Liver (tissue), 9 donors: ENCODE measurements around the gene GRK7. TPM values are rescaled to one million over a fixed set of nuclear protein-coding genes. Genes with fewer than 3 reads are reported as not detected.

Source experiments
- DNase-seq: peaks from one replicate; pipeline ENCODE4 v3.0.0-alpha.2; 2017; ENCODE audit warnings: low spot score
- H3K27ac ChIP-seq, 2 donors: one replicate each; pipeline ENCODE4 v1.7.0; 2013; ENCODE audit warnings: inconsistent platforms in 2 of 2, low read length in 2 of 2, control low read depth in 1 of 2, low read depth in 1 of 2, mild to moderate bottlenecking in 1 of 2
- H3K27me3 ChIP-seq, 4 donors: one replicate each; pipeline versions ENCODE4 v1.6.1 to v1.7.0; 2013; ENCODE audit warnings: low read length in 3 of 4, inconsistent platforms in 1 of 4, mild to moderate bottlenecking in 1 of 4, moderate library complexity in 1 of 4; ENCODE audit not compliant: control insufficient read depth in 4 of 4, insufficient read depth in 4 of 4
- H3K36me3 ChIP-seq, 4 donors: one replicate each; pipeline versions ENCODE4 v1.6.1 to v1.7.0; 2013; ENCODE audit warnings: low read length in 3 of 4, mild to moderate bottlenecking in 3 of 4, low read depth in 1 of 4, moderate library complexity in 1 of 4; ENCODE audit not compliant: control insufficient read depth in 4 of 4, insufficient read depth in 3 of 4
- H3K4me1 ChIP-seq, 4 donors: one replicate each; pipeline versions ENCODE4 v1.6.1 to v1.7.0; 2013; ENCODE audit warnings: low read length in 3 of 4, mild to moderate bottlenecking in 3 of 4, moderate library complexity in 1 of 4; ENCODE audit not compliant: control insufficient read depth in 4 of 4, insufficient read depth in 4 of 4
- H3K4me3 ChIP-seq, 3 donors: one replicate each; pipeline versions ENCODE4 v1.6.1 to v1.7.0; 2013; ENCODE audit warnings: low read length in 3 of 3, control low read depth in 1 of 3, low read depth in 1 of 3, mild to moderate bottlenecking in 1 of 3
- H3K9ac ChIP-seq, 2 donors: one replicate each; pipeline ENCODE4 v1.7.0; 2013; ENCODE audit warnings: low read length in 2 of 2, mild to moderate bottlenecking in 2 of 2, moderate library complexity in 2 of 2, control low read depth in 1 of 2, low read depth in 1 of 2
- H3K9me3 ChIP-seq, 4 donors: one replicate each; pipeline versions ENCODE4 v1.6.1 to v1.7.0; 2013; ENCODE audit warnings: low read length in 3 of 4; ENCODE audit not compliant: control insufficient read depth in 4 of 4
- EGR1 ChIP-seq, 2 donors: IDR thresholded peaks; 2 replicates each; pipeline ENCODE4 v1.6.1; 2016 to 2018; ENCODE audit warnings: antibody characterized with exemption in 2 of 2, low read depth in 2 of 2
- FOXA1 ChIP-seq: IDR thresholded peaks from 2 replicates; pipeline ENCODE4 v1.6.1; 2016; ENCODE audit warnings: antibody characterized with exemption
- FOXA2 ChIP-seq: IDR thresholded peaks from 2 replicates; pipeline ENCODE4 v1.6.1; 2016; ENCODE audit warnings: antibody characterized with exemption
- GABPA ChIP-seq, 2 donors: IDR thresholded peaks in 1 of 2; conservative IDR thresholded peaks in 1 of 2; 2 replicates each; pipeline ENCODE4 v1.6.1; 2016; ENCODE audit warnings: antibody characterized with exemption in 2 of 2, mild to moderate bottlenecking in 1 of 2, moderate library complexity in 1 of 2
- HNF4A ChIP-seq, 2 donors: conservative IDR thresholded peaks; 2 replicates each; pipeline ENCODE4 v1.6.1; 2016; ENCODE audit warnings: antibody characterized with exemption in 2 of 2, mild to moderate bottlenecking in 2 of 2
- JUND ChIP-seq, 2 donors: IDR thresholded peaks; 2 replicates each; pipeline ENCODE4 v1.6.1; 2016; ENCODE audit warnings: antibody characterized with exemption in 2 of 2
- NR2F2 ChIP-seq: IDR thresholded peaks from 2 replicates; pipeline ENCODE4 v1.6.1; 2016; ENCODE audit warnings: antibody characterized with exemption
- RXRA ChIP-seq, 2 donors: IDR thresholded peaks; 2 replicates each; pipeline ENCODE4 v1.6.1; 2017 to 2018; ENCODE audit warnings: antibody characterized with exemption in 2 of 2, mild to moderate bottlenecking in 1 of 2
- SP1 ChIP-seq: IDR thresholded peaks from 2 replicates; pipeline ENCODE4 v1.6.1; 2018; ENCODE audit warnings: antibody characterized with exemption, mild to moderate bottlenecking
- YY1 ChIP-seq: IDR thresholded peaks from 2 replicates; pipeline ENCODE4 v1.6.1; 2016; ENCODE audit warnings: antibody characterized with exemption, mild to moderate bottlenecking
- WGBS: extraction: QIAGEN DNeasy Blood & Tissue Kit; methylation state at CpG from one replicate; pipeline ENCODE4 v1.1.7; 2013; 5-methylcytosine and 5-hydroxymethylcytosine counted together
- polyA plus RNA-seq, 2 donors: library from polyadenylated mRNA; stranded (reverse) in 1 of 2; unstranded in 1 of 2; fragments of 200-250 nt in 1 of 2; fragments of >200 nt in 1 of 2; fragmentation: Nextera tagmentation in 1 of 2; extraction: Ambion mirVana in 1 of 2; gene quantifications; one replicate each; pipeline versions ENCODE4 v1.2.1 to v1.2.3, GENCODE V29; 2013 to 2015
- total RNA-seq, 2 donors: library from RNA; depleted of rRNA; stranded (reverse); fragments of >200 nt; gene quantifications; one replicate each; pipeline ENCODE4 v1.2.3, GENCODE V29; 2014
- TF ChIP-seq, protein P1 (sequence below): fragments of 150-350 bp; IDR thresholded peaks from 2 replicates; pipeline ENCODE4 v1.5.1; 2017; ENCODE audit warnings: improper control_type of control experiment, low read depth, low read length; ENCODE audit not compliant: missing input control
- TF ChIP-seq, protein P2 (sequence below): IDR thresholded peaks from 2 replicates; pipeline ENCODE4 v1.6.1; 2016; ENCODE audit warnings: antibody characterized with exemption
- TF ChIP-seq, protein P3 (sequence below): IDR thresholded peaks from 2 replicates; pipeline ENCODE4 v1.6.1; 2016; ENCODE audit warnings: antibody characterized with exemption
- TF ChIP-seq, protein P4 (sequence below): IDR thresholded peaks from 2 replicates; pipeline ENCODE4 v1.6.1; 2016; ENCODE audit warnings: antibody characterized with exemption, mild to moderate bottlenecking
- TF ChIP-seq, protein P5 (sequence below): IDR thresholded peaks from 2 replicates; pipeline ENCODE4 v1.6.1; 2016; ENCODE audit warnings: antibody characterized with exemption
- donor health status: healthy.
- donor health status: healthy.
- donor health status: healthy.
- donor health status: healthy.
- donor health status: healthy.

The GRK7 gene
- total and polyA plus RNA-seq, 4 donors = 0.08 TPM; not detected in 3

DNA sequence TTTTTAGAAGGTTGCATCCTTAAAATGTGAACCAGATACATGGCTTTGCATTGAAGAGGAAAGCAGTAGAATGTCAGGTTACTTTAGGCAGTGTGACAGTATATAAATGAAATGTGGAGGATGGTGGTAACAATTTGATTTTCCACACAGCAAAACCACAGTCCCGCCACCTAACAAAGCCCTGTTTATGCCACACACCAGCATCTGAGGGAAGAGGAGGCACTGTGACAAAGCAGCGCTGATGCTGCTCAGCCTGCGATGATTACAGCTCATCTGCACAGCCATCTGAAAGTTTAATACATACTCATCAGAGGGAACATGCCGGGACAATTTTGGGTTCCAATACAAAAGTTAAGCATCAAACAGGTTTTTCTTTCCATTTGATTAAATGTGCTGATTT, 16.2 kb upstream of the GRK7 start (continued):
- TF ChIP-seq FOXA2 (no peak), GABPA (IDR thresholded peaks at IDR 0.05 in 1 of 2, conservative IDR thresholded peaks at IDR 0.05 in 1 of 2) (no peak)
- TF ChIP-seq, protein P1, sequence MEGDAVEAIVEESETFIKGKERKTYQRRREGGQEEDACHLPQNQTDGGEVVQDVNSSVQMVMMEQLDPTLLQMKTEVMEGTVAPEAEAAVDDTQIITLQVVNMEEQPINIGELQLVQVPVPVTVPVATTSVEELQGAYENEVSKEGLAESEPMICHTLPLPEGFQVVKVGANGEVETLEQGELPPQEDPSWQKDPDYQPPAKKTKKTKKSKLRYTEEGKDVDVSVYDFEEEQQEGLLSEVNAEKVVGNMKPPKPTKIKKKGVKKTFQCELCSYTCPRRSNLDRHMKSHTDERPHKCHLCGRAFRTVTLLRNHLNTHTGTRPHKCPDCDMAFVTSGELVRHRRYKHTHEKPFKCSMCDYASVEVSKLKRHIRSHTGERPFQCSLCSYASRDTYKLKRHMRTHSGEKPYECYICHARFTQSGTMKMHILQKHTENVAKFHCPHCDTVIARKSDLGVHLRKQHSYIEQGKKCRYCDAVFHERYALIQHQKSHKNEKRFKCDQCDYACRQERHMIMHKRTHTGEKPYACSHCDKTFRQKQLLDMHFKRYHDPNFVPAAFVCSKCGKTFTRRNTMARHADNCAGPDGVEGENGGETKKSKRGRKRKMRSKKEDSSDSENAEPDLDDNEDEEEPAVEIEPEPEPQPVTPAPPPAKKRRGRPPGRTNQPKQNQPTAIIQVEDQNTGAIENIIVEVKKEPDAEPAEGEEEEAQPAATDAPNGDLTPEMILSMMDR = no peak

DNA sequence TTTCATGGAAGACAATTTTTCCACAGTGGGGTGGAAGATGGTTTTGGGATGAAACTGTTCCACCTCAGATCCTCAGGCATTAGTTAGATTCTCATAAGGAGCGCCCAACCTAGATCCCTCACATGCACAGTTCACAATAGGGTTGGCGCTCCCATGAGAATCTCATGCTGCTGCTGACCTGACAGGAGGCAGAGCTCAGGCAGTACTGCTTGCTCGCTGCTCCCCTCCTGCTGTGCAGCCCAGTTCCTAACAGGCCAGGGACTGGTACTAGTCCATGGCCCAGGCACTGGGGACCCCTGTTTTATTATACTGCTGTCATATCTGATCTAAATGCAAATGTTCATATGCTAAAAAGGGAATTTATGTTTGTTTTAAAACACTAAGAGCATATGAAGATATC, 9.8 kb upstream of the GRK7 start:
- no peaks in the 10 kb centered on the region for H3K9me3 ChIP-seq
- no peak for TF ChIP-seq FOXA1
- TF ChIP-seq RXRA (IDR thresholded peaks at IDR 0.05) = no peak
- no peak for TF ChIP-seq HNF4A (conservative IDR thresholded peaks at IDR 0.05)
- TF ChIP-seq EGR1 (IDR thresholded peaks at IDR 0.05; ENCODE audit: low read depth in 2 of 2) = no peak
- TF ChIP-seq, protein P2, sequence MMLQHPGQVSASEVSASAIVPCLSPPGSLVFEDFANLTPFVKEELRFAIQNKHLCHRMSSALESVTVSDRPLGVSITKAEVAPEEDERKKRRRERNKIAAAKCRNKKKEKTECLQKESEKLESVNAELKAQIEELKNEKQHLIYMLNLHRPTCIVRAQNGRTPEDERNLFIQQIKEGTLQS = no peak
- TF ChIP-seq, protein P3, sequence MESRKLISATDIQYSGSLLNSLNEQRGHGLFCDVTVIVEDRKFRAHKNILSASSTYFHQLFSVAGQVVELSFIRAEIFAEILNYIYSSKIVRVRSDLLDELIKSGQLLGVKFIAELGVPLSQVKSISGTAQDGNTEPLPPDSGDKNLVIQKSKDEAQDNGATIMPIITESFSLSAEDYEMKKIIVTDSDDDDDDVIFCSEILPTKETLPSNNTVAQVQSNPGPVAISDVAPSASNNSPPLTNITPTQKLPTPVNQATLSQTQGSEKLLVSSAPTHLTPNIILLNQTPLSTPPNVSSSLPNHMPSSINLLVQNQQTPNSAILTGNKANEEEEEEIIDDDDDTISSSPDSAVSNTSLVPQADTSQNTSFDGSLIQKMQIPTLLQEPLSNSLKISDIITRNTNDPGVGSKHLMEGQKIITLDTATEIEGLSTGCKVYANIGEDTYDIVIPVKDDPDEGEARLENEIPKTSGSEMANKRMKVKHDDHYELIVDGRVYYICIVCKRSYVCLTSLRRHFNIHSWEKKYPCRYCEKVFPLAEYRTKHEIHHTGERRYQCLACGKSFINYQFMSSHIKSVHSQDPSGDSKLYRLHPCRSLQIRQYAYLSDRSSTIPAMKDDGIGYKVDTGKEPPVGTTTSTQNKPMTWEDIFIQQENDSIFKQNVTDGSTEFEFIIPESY = no peak
- TF ChIP-seq NR2F2 = no peak
- TF ChIP-seq YY1 = no peak
- TF ChIP-seq SP1 = no peak
- no peak for TF ChIP-seq GABPA (IDR thresholded peaks at IDR 0.05 in 1 of 2, conservative IDR thresholded peaks at IDR 0.05 in 1 of 2)
- TF ChIP-seq JUND (IDR thresholded peaks at IDR 0.05) = no peak
- no peak for TF ChIP-seq FOXA2
- TF ChIP-seq, protein P4, sequence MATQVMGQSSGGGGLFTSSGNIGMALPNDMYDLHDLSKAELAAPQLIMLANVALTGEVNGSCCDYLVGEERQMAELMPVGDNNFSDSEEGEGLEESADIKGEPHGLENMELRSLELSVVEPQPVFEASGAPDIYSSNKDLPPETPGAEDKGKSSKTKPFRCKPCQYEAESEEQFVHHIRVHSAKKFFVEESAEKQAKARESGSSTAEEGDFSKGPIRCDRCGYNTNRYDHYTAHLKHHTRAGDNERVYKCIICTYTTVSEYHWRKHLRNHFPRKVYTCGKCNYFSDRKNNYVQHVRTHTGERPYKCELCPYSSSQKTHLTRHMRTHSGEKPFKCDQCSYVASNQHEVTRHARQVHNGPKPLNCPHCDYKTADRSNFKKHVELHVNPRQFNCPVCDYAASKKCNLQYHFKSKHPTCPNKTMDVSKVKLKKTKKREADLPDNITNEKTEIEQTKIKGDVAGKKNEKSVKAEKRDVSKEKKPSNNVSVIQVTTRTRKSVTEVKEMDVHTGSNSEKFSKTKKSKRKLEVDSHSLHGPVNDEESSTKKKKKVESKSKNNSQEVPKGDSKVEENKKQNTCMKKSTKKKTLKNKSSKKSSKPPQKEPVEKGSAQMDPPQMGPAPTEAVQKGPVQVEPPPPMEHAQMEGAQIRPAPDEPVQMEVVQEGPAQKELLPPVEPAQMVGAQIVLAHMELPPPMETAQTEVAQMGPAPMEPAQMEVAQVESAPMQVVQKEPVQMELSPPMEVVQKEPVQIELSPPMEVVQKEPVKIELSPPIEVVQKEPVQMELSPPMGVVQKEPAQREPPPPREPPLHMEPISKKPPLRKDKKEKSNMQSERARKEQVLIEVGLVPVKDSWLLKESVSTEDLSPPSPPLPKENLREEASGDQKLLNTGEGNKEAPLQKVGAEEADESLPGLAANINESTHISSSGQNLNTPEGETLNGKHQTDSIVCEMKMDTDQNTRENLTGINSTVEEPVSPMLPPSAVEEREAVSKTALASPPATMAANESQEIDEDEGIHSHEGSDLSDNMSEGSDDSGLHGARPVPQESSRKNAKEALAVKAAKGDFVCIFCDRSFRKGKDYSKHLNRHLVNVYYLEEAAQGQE = no peak
- TF ChIP-seq, protein P5, sequence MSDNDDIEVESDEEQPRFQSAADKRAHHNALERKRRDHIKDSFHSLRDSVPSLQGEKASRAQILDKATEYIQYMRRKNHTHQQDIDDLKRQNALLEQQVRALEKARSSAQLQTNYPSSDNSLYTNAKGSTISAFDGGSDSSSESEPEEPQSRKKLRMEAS = no peak
- H3K27ac ChIP-seq = no peak overlapping the region
- no peak overlapping the region for H3K4me3 ChIP-seq
- 96% methylated on average over 3 of the region's 3 CpGs for WGBS
- H3K4me1 ChIP-seq = no peaks in the 10 kb centered on the region
- no peak for DNase-seq
- peaks cover 0 to 3% (median 0%) of the 10 kb centered on the region in 4 donors for H3K36me3 ChIP-seq
- no peak overlapping the region for H3K9ac ChIP-seq
- no peaks in the 10 kb centered on the region for H3K27me3 ChIP-seq
